Vagina (tissue), 2 donors: ENCODE data around the gene TMIGD2. TPM values are rescaled to one million over a fixed set of nuclear protein-coding genes. Genes with fewer than 3 reads are reported as not detected.
"Not testable (repeated sequence)": the region's sequence is repeated elsewhere in the genome, so short reads cannot be mapped to it uniquely, and the experiment has no call there.

Source experiments
- DNase-seq, 2 donors: peaks; one replicate each; pipeline ENCODE4 v3.0.0-alpha.2; 2017; ENCODE audit errors: extremely low spot score in 2 of 2
- H3K27ac ChIP-seq: fragments of 200-600 bp; sonication (generic); one replicate; pipeline ENCODE4 v1.5.1; 2019
- H3K27me3 ChIP-seq: fragments of 200-600 bp; sonication (generic); one replicate; pipeline ENCODE4 v1.5.1; 2019
- H3K36me3 ChIP-seq, 2 donors: fragments of 200-600 bp; sonication (generic); one replicate each; pipeline ENCODE4 v1.5.1; 2017 to 2019
- H3K4me1 ChIP-seq: fragments of 200-600 bp; sonication (generic); one replicate; pipeline ENCODE4 v1.5.1; 2019
- H3K4me3 ChIP-seq, 2 donors: fragments of 200-600 bp; sonication (generic); 1 replicate in 1 of 2; 2 replicates in 1 of 2; pipeline ENCODE4 v1.5.1; 2016 to 2019
- H3K9me3 ChIP-seq: fragments of 200-600 bp; sonication (generic); one replicate; pipeline ENCODE4 v1.5.1; 2019
- POLR2A ChIP-seq, 2 donors: fragments of 450-650 bp; IDR thresholded peaks; one replicate each; pipeline ENCODE4 v1.6.1; 2017; ENCODE audit warnings: antibody characterized with exemption in 2 of 2, mild to moderate bottlenecking in 2 of 2, moderate library complexity in 2 of 2
- POLR2AphosphoS5 ChIP-seq, 2 donors: sonication (generic); formaldehyde crosslinking; IDR thresholded peaks; one replicate each; pipeline ENCODE4 v1.9.0; 2017; ENCODE audit warnings: antibody characterized with exemption in 2 of 2, mild to moderate bottlenecking in 2 of 2, low read depth in 1 of 2; ENCODE audit not compliant: insufficient read depth in 1 of 2
- intact Hi-C: fragments of 100-400 bp; cut with DNase I; formaldehyde crosslinking; loops from one replicate; pipeline ENCODE4 v1.15.1; 2023
- total RNA-seq: library from RNA; depleted of rRNA; stranded (reverse); fragments of >200 nt; gene quantifications from one replicate; pipeline ENCODE4 v1.2.3, GENCODE V29; 2016
- TF ChIP-seq, protein P1 (sequence below), 3 experiments: fragments of 450-650 bp in 2 of 3; fragments of 200-600 bp in 1 of 3; sonication (generic) in 1 of 3; IDR thresholded peaks; one replicate each; pipeline ENCODE4 v1.5.1; 2017 to 2019; ENCODE audit warnings: antibody characterized with exemption in 3 of 3, mild to moderate bottlenecking in 2 of 3, moderate library complexity in 2 of 3

The TMIGD2 gene, protein sequence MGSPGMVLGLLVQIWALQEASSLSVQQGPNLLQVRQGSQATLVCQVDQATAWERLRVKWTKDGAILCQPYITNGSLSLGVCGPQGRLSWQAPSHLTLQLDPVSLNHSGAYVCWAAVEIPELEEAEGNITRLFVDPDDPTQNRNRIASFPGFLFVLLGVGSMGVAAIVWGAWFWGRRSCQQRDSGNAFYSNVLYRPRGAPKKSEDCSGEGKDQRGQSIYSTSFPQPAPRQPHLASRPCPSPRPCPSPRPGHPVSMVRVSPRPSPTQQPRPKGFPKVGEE
- not detected for total RNA-seq

DNA sequence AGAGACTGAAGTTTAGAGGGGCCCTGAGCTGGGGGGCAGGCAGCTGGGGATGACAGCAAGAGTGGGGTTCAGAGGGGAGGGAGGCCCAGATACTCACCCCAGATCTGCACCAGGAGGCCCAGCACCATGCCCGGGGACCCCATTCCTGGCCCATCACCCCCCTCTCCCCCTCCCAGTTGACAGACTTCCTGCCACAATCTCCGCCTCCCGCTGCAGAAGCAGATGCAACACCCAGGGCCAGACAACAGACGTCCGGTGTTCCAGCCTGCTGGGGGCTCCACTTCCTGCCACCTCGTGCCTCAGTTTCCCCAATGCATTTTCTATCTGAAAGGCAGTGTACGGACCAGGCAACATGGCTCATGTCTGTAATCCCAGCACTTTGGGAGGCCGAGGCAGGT, at the start of gene TMIGD2:
TMIGD2 (minus strand) TSS at position 147 of the 398 bp plus-strand sequence; CDS start at position 143, 4 bp downstream.
- no peaks in the 10 kb centered on the region for H3K27me3 ChIP-seq
- H3K36me3 ChIP-seq = no peaks in the 10 kb centered on the region
- intact Hi-C loops = no loop called here
- no peak within 1 kb of the TSS for H3K27ac ChIP-seq
- H3K4me1 ChIP-seq = no peaks in the 10 kb centered on the region
- H3K4me3 ChIP-seq = no peak within 1 kb of the TSS
- TF ChIP-seq, protein P1, sequence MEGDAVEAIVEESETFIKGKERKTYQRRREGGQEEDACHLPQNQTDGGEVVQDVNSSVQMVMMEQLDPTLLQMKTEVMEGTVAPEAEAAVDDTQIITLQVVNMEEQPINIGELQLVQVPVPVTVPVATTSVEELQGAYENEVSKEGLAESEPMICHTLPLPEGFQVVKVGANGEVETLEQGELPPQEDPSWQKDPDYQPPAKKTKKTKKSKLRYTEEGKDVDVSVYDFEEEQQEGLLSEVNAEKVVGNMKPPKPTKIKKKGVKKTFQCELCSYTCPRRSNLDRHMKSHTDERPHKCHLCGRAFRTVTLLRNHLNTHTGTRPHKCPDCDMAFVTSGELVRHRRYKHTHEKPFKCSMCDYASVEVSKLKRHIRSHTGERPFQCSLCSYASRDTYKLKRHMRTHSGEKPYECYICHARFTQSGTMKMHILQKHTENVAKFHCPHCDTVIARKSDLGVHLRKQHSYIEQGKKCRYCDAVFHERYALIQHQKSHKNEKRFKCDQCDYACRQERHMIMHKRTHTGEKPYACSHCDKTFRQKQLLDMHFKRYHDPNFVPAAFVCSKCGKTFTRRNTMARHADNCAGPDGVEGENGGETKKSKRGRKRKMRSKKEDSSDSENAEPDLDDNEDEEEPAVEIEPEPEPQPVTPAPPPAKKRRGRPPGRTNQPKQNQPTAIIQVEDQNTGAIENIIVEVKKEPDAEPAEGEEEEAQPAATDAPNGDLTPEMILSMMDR (IDR thresholded peaks at IDR 0.05) = no peak
- no peak for TF ChIP-seq POLR2A (IDR thresholded peaks at IDR 0.05)
- TF ChIP-seq POLR2AphosphoS5 (IDR thresholded peaks at IDR 0.05; ENCODE audit: insufficient read depth in 1 of 2, low read depth in 1 of 2) = no peak
- DNase-seq = no peak
- H3K9me3 ChIP-seq = no peaks in the 10 kb centered on the region

DNA sequence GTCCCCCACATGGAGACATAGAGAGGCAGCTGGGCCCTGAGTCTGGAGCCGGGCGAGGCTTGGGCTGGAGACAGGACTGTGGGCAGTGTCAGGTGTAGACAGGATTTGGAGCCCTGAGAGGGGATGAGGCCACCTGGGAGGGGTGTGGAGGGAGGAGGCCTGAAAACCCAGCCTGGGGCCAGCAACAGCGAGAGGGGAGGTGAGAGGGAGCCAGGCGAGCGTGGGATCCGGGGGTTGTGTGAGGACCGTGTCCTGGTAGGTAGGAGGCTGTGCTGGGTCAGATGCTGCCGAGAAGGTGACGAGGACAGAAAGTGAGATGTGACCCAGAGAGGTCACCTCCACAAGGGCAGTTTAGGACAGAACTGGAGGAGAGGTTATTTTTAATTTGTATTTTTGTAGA, 48.5 kb upstream of the TMIGD2 start:
- Histone ChIP-seq H3K27ac (no peak overlapping the region), H3K27me3 (no peaks in the 10 kb centered on the region), H3K36me3 (peaks cover 0 to 11% of the 10 kb centered on the region in 2 donors), H3K4me1 (no peaks in the 10 kb centered on the region), H3K4me3 (no peak overlapping the region), H3K9me3 (no peaks in the 10 kb centered on the region)
- TF ChIP-seq POLR2AphosphoS5 (IDR thresholded peaks at IDR 0.05; ENCODE audit: insufficient read depth in 1 of 2, low read depth in 1 of 2) (no peak), POLR2A (IDR thresholded peaks at IDR 0.05) (no peak)
- TF ChIP-seq, protein P1 (IDR thresholded peaks at IDR 0.05) = no peak
- intact Hi-C loops = no loop called here
- DNase-seq = no peak

DNA sequence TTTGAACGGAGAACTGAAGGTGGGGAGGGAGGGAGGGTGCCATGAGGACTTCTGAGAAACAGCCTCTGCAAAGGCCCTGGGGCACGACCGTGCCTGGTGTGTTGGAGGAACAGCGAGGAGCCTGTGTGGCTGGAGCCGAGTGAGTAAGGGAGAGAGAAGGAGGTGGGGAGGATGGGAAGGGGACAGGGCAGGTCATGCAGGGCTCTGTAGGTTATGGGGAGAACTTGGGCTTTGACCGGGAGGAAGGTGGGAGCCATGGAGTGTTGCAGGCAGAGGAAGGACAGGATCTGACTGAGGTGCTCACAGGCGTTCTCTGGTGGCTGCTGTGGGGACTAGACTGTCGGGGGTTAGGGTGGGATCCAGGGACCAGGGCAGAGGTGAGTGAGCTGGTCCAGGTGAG, 47.9 kb upstream of the TMIGD2 start:
- Histone ChIP-seq H3K9me3 (no peaks in the 10 kb centered on the region), H3K4me1 (no peaks in the 10 kb centered on the region), H3K27me3 (no peaks in the 10 kb centered on the region), H3K4me3 (no peak overlapping the region), H3K27ac (no peak overlapping the region), H3K36me3 (peaks cover 0 to 12% of the 10 kb centered on the region in 2 donors)
- TF ChIP-seq, protein P1 (IDR thresholded peaks at IDR 0.05) = no peak
- no peak for TF ChIP-seq POLR2AphosphoS5 (IDR thresholded peaks at IDR 0.05; ENCODE audit: insufficient read depth in 1 of 2, low read depth in 1 of 2)
- no peak for TF ChIP-seq POLR2A (IDR thresholded peaks at IDR 0.05)
- DNase-seq = no peak
- intact Hi-C loops = no loop called here

DNA sequence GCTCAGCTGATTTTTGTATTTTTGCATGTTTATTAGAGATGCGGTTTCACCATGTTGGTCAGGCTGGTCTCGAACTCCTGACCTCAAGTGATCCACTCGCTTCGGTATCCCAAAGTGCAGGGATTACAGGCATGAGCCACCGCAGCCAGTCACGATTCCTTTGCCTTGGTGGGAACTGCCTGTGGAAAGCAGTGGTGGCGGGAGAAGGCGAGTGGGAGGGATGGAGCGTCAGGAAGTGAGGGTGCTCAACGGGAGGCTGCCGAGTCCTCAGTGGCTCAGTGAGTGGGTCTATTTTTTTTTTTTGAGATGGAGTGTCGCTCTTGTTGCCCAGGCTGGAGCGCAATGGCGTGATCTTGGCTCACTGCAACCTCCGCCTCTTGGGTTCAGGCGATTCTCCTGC, 47.0 kb upstream of the TMIGD2 start:
- peaks cover 0 to 12% of the 10 kb centered on the region in 2 donors for H3K36me3 ChIP-seq
- H3K4me1 ChIP-seq, DNase-seq, H3K27me3 ChIP-seq, H3K4me3 ChIP-seq, H3K9me3 ChIP-seq, H3K27ac ChIP-seq, intact Hi-C loops: not testable (repeated sequence)

DNA sequence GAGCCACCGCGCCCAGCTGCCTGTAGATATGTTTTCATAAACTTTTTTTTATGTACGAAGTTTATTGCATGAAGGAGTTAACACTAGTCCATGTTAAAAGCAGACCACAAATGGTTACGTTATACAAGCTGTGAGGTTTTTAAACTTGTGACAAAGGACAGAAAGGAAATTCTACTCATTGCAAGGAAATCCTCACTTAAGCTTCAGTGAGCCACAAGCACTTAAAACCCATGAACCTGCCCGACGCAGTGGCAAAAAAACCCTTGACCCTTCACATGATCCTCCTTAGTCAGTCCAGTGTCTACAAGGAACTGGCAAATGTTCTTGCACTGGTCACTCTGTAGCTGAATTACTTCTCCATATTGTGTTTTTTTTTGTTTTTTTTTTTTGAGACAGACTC, 45.3 kb upstream of the TMIGD2 start:
- DNase-seq = no peak
- H3K9me3 ChIP-seq = no peaks in the 10 kb centered on the region
- H3K4me1 ChIP-seq = peaks cover 7% of the 10 kb centered on the region
- TF ChIP-seq, protein P1 (IDR thresholded peaks at IDR 0.05) = no peak
- TF ChIP-seq POLR2A (IDR thresholded peaks at IDR 0.05) (no peak), POLR2AphosphoS5 (IDR thresholded peaks at IDR 0.05; ENCODE audit: insufficient read depth in 1 of 2, low read depth in 1 of 2) (no peak)
- H3K27me3 ChIP-seq = no peaks in the 10 kb centered on the region
- H3K4me3 ChIP-seq = no peak overlapping the region
- H3K27ac ChIP-seq = no peak overlapping the region
- intact Hi-C loops = no loop called here
- peaks cover 0 to 12% of the 10 kb centered on the region in 2 donors for H3K36me3 ChIP-seq
